SK-N-SH (cell line): Measurements from ENCODE around the gene AZIN2. TPM values are rescaled to one million over a fixed set of nuclear protein-coding genes. Genes with fewer than 3 reads are reported as not detected.

ENCODE experiments used
- CTCF ChIA-PET: fragments of 300-600, 350-600 bp; formaldehyde crosslinking; extraction: SDS; loops from one replicate; lab custom pipeline; 2021; lab: Yijun Ruan, JAX
- POLR2A ChIA-PET: fragments of 350-600 bp; sonication (Branson Sonifier 250); formaldehyde crosslinking; extraction: SDS; loops from one replicate; lab custom pipeline; 2020; ENCODE audit warnings: antibody characterized with exemption, inconsistent platforms; lab: Yijun Ruan, JAX
- DNase-seq: peaks from one replicate; pipeline ENCODE4 v3.0.0; 2012
- H2AFZ ChIP-seq: fragments of 200-600 bp; sonication (generic); 2 replicates; pipeline ENCODE4 v1.8.1; 2016; ENCODE audit warnings: antibody characterized with exemption, mild to moderate bottlenecking, low read depth
- H3F3A ChIP-seq: fragments of 200-600 bp; sonication (generic); replicated peaks from 2 replicates; pipeline ENCODE3; 2016; ENCODE audit warnings: antibody characterized with exemption, mild to moderate bottlenecking; ENCODE audit not compliant: insufficient read depth
- H3K27ac ChIP-seq, 2 experiments: fragments of 200-500 bp in 1 of 2; fragments of 200-600 bp in 1 of 2; sonication (Bioruptor generic) in 1 of 2; sonication (generic), shearing (Covaris generic) in 1 of 2; 2 replicates each; pipeline versions ENCODE4 v1.5.1 to v1.6.1; 2014 to 2016; ENCODE audit warnings: low read depth in 2 of 2, inconsistent platforms in 1 of 2, low read length in 1 of 2, mild to moderate bottlenecking in 1 of 2, mixed read lengths in 1 of 2
- H3K27me3 ChIP-seq: fragments of 200-600 bp; sonication (generic), shearing (Covaris generic); 2 replicates; pipeline ENCODE4 v1.6.1; 2016; ENCODE audit warnings: mixed run types; ENCODE audit not compliant: insufficient read depth
- H3K36me3 ChIP-seq, 2 experiments: fragments of 200-500 bp in 1 of 2; fragments of 200-600 bp in 1 of 2; sonication (Bioruptor generic) in 1 of 2; sonication (generic) in 1 of 2; replicated peaks in 1 of 2; 2 replicates each; pipeline versions ENCODE3 to v1.5.1; 2014 to 2016; ENCODE audit warnings: low read length in 1 of 2, mild to moderate bottlenecking in 1 of 2; ENCODE audit not compliant: insufficient read depth in 2 of 2, control insufficient read depth in 1 of 2
- H3K4me1 ChIP-seq, 2 experiments: fragments of 200-500 bp in 1 of 2; fragments of 200-600 bp in 1 of 2; sonication (Bioruptor generic) in 1 of 2; sonication (generic), shearing (Covaris generic) in 1 of 2; 2 replicates each; pipeline versions ENCODE4 v1.5.1 to v1.6.1; 2014 to 2016; ENCODE audit warnings: low read depth in 1 of 2, low read length in 1 of 2, mixed run types in 1 of 2; ENCODE audit not compliant: insufficient read depth in 2 of 2, control insufficient read depth in 1 of 2
- H3K4me2 ChIP-seq: fragments of 200-600 bp; sonication (generic), shearing (Covaris generic); 2 replicates; pipeline ENCODE4 v1.6.1; 2017; ENCODE audit warnings: mixed run types
- H3K4me3 ChIP-seq, 2 experiments: fragments of 200-500 bp in 1 of 2; fragments of 200-600 bp in 1 of 2; sonication (Bioruptor generic) in 1 of 2; sonication (generic), shearing (Covaris generic) in 1 of 2; 2 replicates each; pipeline versions ENCODE4 v1.5.1 to v1.8.1; 2014 to 2016; ENCODE audit warnings: low read depth in 2 of 2, inconsistent platforms in 1 of 2, low read length in 1 of 2, mild to moderate bottlenecking in 1 of 2, mixed read lengths in 1 of 2, moderate library complexity in 1 of 2
- H3K79me2 ChIP-seq: fragments of 200-600 bp; sonication (generic); 2 replicates; pipeline ENCODE4 v1.8.1; 2017; ENCODE audit warnings: mild to moderate bottlenecking; ENCODE audit not compliant: insufficient read depth
- H3K9ac ChIP-seq: fragments of 200-600 bp; sonication (generic); 2 replicates; pipeline ENCODE4 v1.6.1; 2017; ENCODE audit warnings: mixed run types
- H3K9me2 ChIP-seq: fragments of 200-600 bp; sonication (generic); 2 replicates; pipeline ENCODE4 v1.6.1; 2017; ENCODE audit warnings: mixed run types
- H3K9me3 ChIP-seq: fragments of 200-600 bp; sonication (generic); 2 replicates; pipeline ENCODE4 v1.6.1; 2017; ENCODE audit warnings: mixed run types, mild to moderate bottlenecking, moderate library complexity
- H4K20me1 ChIP-seq: fragments of 200-600 bp; sonication (generic); 2 replicates; pipeline ENCODE4 v1.6.1; 2017; ENCODE audit warnings: mild to moderate bottlenecking, mixed run types; ENCODE audit not compliant: insufficient read depth
- CHD2 ChIP-seq: fragments of 150-350 bp; IDR thresholded peaks from 2 replicates; pipeline ENCODE4 v1.6.1; 2018; ENCODE audit warnings: low read length; ENCODE audit not compliant: partially characterized antibody
- CTCF ChIP-seq: fragments of 200-600 bp; sonication (generic); IDR thresholded peaks from 2 replicates; pipeline ENCODE4 v1.6.1; 2017; ENCODE audit warnings: antibody characterized with exemption, mild to moderate bottlenecking, moderate library complexity
- EP300 ChIP-seq, 2 experiments: IDR thresholded peaks; 2 replicates each; pipeline versions ENCODE4 v1.4.0 to v1.6.1; 2012; ENCODE audit warnings: borderline replicate concordance in 1 of 2, low read depth in 1 of 2, low read length in 1 of 2
- FOSL2 ChIP-seq: IDR thresholded peaks from 2 replicates; pipeline ENCODE4 v1.4.0; 2012; ENCODE audit warnings: low read depth, mild to moderate bottlenecking, moderate library complexity, borderline replicate concordance
- JUND ChIP-seq: IDR thresholded peaks from 2 replicates; pipeline ENCODE4 v1.4.0; 2012
- NRF1 ChIP-seq: IDR thresholded peaks from 2 replicates; pipeline ENCODE4 v1.6.1; 2012; ENCODE audit warnings: low read depth, mild to moderate bottlenecking, low read length
- POLR2AphosphoS5 ChIP-seq: IDR thresholded peaks from 2 replicates; pipeline ENCODE4 v1.6.1; 2012; ENCODE audit warnings: low read depth, low read length
- RCOR1 ChIP-seq: fragments of 150-350 bp; IDR thresholded peaks from 2 replicates; pipeline ENCODE4 v1.6.1; 2017; ENCODE audit warnings: antibody characterized with exemption, low read length
- RXRA ChIP-seq: IDR thresholded peaks from 2 replicates; pipeline ENCODE4 v1.4.0; 2012; ENCODE audit warnings: low read depth, mild to moderate bottlenecking, borderline replicate concordance
- SIN3A ChIP-seq: IDR thresholded peaks from 2 replicates; pipeline ENCODE4 v1.6.1; 2012; ENCODE audit warnings: low read depth, mild to moderate bottlenecking, low read length, moderate library complexity, borderline replicate concordance
- TCF12 ChIP-seq: IDR thresholded peaks from 2 replicates; pipeline ENCODE4 v1.4.0; 2012
- TEAD4 ChIP-seq: IDR thresholded peaks from 2 replicates; pipeline ENCODE4 v1.4.0; 2012; ENCODE audit warnings: mild to moderate bottlenecking, borderline replicate concordance; ENCODE audit not compliant: insufficient read depth
- YY1 ChIP-seq: IDR thresholded peaks from 2 replicates; pipeline ENCODE4 v1.4.0; 2012; ENCODE audit warnings: low read depth, mild to moderate bottlenecking
- WGBS: methylation state at CpG from one replicate; pipeline ENCODE4 v1.1.6; 2017; ENCODE audit warnings: low lambda C conversion rate; 5-methylcytosine and 5-hydroxymethylcytosine counted together
- polyA plus RNA-seq, 3 experiments: library from polyadenylated mRNA; depleted of rRNA; stranded (reverse); fragments of >200 nt; gene quantifications; 2 replicates each; pipeline ENCODE4 v1.2.3, GENCODE V29; 2012
- TF ChIP-seq, protein P1 (sequence below): IDR thresholded peaks from 2 replicates; pipeline ENCODE4; 2012
- TF ChIP-seq, protein P2 (sequence below): fragments of 150-350 bp; IDR thresholded peaks from 2 replicates; pipeline ENCODE4 v1.6.1; 2017; ENCODE audit warnings: antibody characterized with exemption, low read length, low read depth, borderline replicate concordance
- TF ChIP-seq, protein P3 (sequence below): fragments of 150-350 bp; IDR thresholded peaks from 2 replicates; pipeline ENCODE4 v1.6.1; 2016; ENCODE audit warnings: mild to moderate bottlenecking, low read depth, low read length
- TF ChIP-seq, protein P4 (sequence below): IDR thresholded peaks from 2 replicates; pipeline ENCODE4 v1.4.0; 2012; ENCODE audit warnings: low read depth

Gene AZIN2
- polyA plus RNA-seq, 1 of the 3 experiments (the other 2 are of a cell fraction): 17.8 TPM

DNA sequence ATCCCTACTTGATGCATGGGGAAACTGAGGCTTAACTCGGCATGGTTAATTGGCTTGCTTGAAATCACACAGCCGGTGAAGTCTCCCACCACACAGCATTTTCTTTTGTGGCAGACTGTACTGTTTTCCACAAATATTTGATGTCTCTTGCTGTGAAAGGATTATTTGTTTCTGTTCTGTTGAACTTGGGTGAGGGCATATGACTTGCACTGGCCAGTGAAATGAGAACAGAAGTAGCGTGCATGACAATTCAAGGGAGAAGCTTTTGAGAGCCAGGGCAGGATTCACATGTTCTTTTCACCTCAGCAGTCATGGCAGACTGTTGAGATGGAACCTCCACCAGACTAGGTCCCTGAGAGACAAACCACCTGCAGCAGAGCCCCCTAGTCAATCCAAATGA is 32.5 kb upstream of the AZIN2 start:
- H3K9me2 ChIP-seq: no peaks in the 10 kb centered on the region
- H3K4me1 ChIP-seq: peaks cover 0 to 13% of the 10 kb centered on the region in 2 experiments; a peak in 1 of 4 replicates
- CTCF ChIA-PET: interaction anchor here (1.1 to 3.6 kb wide), 3 partner anchors 18 to 156 kb away, joined by 3 to 15 read pairs (median 3); no protein-coding TSS in a partner anchor

More for the DNA sequence above, 32.5 kb upstream of the AZIN2 start:
- H2AFZ ChIP-seq: no peak overlapping the region
- no peaks in the 10 kb centered on the region for H4K20me1 ChIP-seq
- POLR2A ChIA-PET: no interaction called here
- no peak for DNase-seq
- WGBS: 97% methylated on average over 3 of the region's 3 CpGs
- H3K79me2 ChIP-seq: no peaks in the 10 kb centered on the region
- TF ChIP-seq FOSL2 (no peak), CHD2 (no peak), SIN3A (no peak), RCOR1 (no peak), RXRA (no peak), TCF12 (no peak), JUND (no peak), NRF1 (no peak), POLR2AphosphoS5 (no peak), CTCF (no peak), TEAD4 (no peak), YY1 (no peak), EP300 (IDR thresholded peaks at IDR 0.05; ENCODE audit: borderline replicate concordance in 1 of 2, low read depth in 1 of 2, low read length in 1 of 2) (no peak)
- TF ChIP-seq, protein P1, sequence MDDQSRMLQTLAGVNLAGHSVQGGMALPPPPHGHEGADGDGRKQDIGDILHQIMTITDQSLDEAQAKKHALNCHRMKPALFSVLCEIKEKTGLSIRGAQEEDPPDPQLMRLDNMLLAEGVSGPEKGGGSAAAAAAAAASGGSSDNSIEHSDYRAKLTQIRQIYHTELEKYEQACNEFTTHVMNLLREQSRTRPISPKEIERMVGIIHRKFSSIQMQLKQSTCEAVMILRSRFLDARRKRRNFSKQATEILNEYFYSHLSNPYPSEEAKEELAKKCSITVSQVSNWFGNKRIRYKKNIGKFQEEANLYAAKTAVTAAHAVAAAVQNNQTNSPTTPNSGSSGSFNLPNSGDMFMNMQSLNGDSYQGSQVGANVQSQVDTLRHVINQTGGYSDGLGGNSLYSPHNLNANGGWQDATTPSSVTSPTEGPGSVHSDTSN: no peak
- TF ChIP-seq, protein P2, sequence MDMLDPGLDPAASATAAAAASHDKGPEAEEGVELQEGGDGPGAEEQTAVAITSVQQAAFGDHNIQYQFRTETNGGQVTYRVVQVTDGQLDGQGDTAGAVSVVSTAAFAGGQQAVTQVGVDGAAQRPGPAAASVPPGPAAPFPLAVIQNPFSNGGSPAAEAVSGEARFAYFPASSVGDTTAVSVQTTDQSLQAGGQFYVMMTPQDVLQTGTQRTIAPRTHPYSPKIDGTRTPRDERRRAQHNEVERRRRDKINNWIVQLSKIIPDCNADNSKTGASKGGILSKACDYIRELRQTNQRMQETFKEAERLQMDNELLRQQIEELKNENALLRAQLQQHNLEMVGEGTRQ: no peak
- TF ChIP-seq, protein P3, sequence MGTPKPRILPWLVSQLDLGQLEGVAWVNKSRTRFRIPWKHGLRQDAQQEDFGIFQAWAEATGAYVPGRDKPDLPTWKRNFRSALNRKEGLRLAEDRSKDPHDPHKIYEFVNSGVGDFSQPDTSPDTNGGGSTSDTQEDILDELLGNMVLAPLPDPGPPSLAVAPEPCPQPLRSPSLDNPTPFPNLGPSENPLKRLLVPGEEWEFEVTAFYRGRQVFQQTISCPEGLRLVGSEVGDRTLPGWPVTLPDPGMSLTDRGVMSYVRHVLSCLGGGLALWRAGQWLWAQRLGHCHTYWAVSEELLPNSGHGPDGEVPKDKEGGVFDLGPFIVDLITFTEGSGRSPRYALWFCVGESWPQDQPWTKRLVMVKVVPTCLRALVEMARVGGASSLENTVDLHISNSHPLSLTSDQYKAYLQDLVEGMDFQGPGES: no peak
- TF ChIP-seq, protein P4, sequence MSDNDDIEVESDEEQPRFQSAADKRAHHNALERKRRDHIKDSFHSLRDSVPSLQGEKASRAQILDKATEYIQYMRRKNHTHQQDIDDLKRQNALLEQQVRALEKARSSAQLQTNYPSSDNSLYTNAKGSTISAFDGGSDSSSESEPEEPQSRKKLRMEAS: no peak
- no peak overlapping the region for H3K4me2 ChIP-seq
- H3K27me3 ChIP-seq: no peaks in the 10 kb centered on the region
- H3K9me3 ChIP-seq: no peaks in the 10 kb centered on the region
- H3K4me3 ChIP-seq: no peak overlapping the region
- H3F3A ChIP-seq: peaks cover 7% of the 10 kb centered on the region
- H3K9ac ChIP-seq: no peak overlapping the region
- H3K27ac ChIP-seq: no peak overlapping the region
- H3K36me3 ChIP-seq: no peaks in the 10 kb centered on the region
